OCI-LY7 (cell line): ENCODE measurements around the gene TSPAN17. TPM values are rescaled to one million over a fixed set of nuclear protein-coding genes. Genes with fewer than 3 reads are reported as not detected.

Experiments
- BruUV-seq: library from RNA; stranded (reverse); fragments of 400-500 nt; replicated peaks from 2 replicates; lab custom pipeline; 2021; lab: Mats Ljungman, UMichigan
- CTCF ChIA-PET: fragments of 300-600 bp; sonication (Branson Sonifier 250); formaldehyde crosslinking; loops from one replicate; lab custom pipeline; 2022; ENCODE audit warnings: antibody characterized with exemption; ENCODE audit not compliant: unreplicated experiment; lab: Charles Lee
- POLR2A ChIA-PET: fragments of 300-600 bp; sonication (Branson Sonifier 250); formaldehyde crosslinking; loops from one replicate; lab custom pipeline; 2022; ENCODE audit warnings: antibody characterized with exemption; lab: Charles Lee
- DNase-seq: peaks from one replicate; pipeline ENCODE4 v3.0.0-alpha.2; 2015; ENCODE audit warnings: low spot score
- H2AFZ ChIP-seq: fragments of 200-600 bp; sonication (generic), shearing (Covaris generic); 2 replicates; pipeline ENCODE4 v1.6.1; 2014; ENCODE audit warnings: mild to moderate bottlenecking, antibody characterized with exemption, low read length, moderate library complexity
- H3K27ac ChIP-seq: fragments of 200-600 bp; sonication (generic); 2 replicates; pipeline ENCODE4 v1.5.1; 2014; ENCODE audit warnings: mixed run types, low read depth, mild to moderate bottlenecking, moderate library complexity, low read length, inconsistent platforms; ENCODE audit not compliant: poor library complexity, severe bottlenecking
- H3K36me3 ChIP-seq: fragments of 200-600 bp; sonication (generic); 2 replicates; pipeline ENCODE4 v1.6.1; 2014; ENCODE audit warnings: mild to moderate bottlenecking, antibody characterized with exemption, low read length, moderate library complexity, mixed read lengths; ENCODE audit not compliant: insufficient read depth
- H3K4me1 ChIP-seq: fragments of 200-600 bp; sonication (generic); 2 replicates; pipeline ENCODE4 v1.5.1; 2014; ENCODE audit warnings: mild to moderate bottlenecking, low read length; ENCODE audit not compliant: insufficient read depth, poor library complexity, severe bottlenecking
- H3K4me2 ChIP-seq: fragments of 200-600 bp; sonication (generic); 2 replicates; pipeline ENCODE4 v1.6.1; 2014; ENCODE audit warnings: mild to moderate bottlenecking, low read length
- H3K4me3 ChIP-seq: fragments of 200-600 bp; sonication (generic); 2 replicates; pipeline ENCODE4 v1.5.1; 2014; ENCODE audit warnings: mild to moderate bottlenecking, low read depth, low read length; ENCODE audit not compliant: poor library complexity, severe bottlenecking
- H3K79me2 ChIP-seq: fragments of 200-600 bp; sonication (generic); 2 replicates; pipeline ENCODE4 v1.6.1; 2016; ENCODE audit warnings: low read depth, mild to moderate bottlenecking, low read length, moderate library complexity, mixed read lengths; ENCODE audit not compliant: insufficient read depth
- H3K9me2 ChIP-seq: fragments of 200-600 bp; sonication (generic); 2 replicates; pipeline ENCODE4 v1.6.1; 2016; ENCODE audit warnings: mild to moderate bottlenecking, low read length, mixed read lengths; ENCODE audit not compliant: insufficient read depth
- H3K9me3 ChIP-seq: fragments of 200-600 bp; sonication (generic); 2 replicates; pipeline ENCODE4 v1.6.1; 2014; ENCODE audit warnings: mild to moderate bottlenecking, mixed run types, low read length, mixed read lengths
- H4K20me1 ChIP-seq: fragments of 200-600 bp; sonication (generic); 2 replicates; pipeline ENCODE4 v1.6.1; 2014; ENCODE audit warnings: mild to moderate bottlenecking, antibody characterized with exemption, low read length, moderate library complexity, mixed read lengths; ENCODE audit not compliant: insufficient read depth
- EZH2phosphoT487 ChIP-seq: fragments of 200-600 bp; sonication (generic); IDR thresholded peaks from 2 replicates; pipeline ENCODE4 v1.6.1; 2018; ENCODE audit warnings: low read depth, borderline replicate concordance, mild to moderate bottlenecking, mixed run types, antibody characterized with exemption, low read length, moderate library complexity, mixed read lengths
- intact Hi-C: fragments of 100-400 bp; cut with micrococcal nuclease; formaldehyde crosslinking; loops from one replicate; pipeline ENCODE4 v1.10.0; 2022; ENCODE audit not compliant: unreplicated experiment
- total RNA-seq, 2 experiments: library from RNA; depleted of rRNA in 1 of 2; stranded (reverse); fragments of >200 nt in 1 of 2; shearing (Covaris generic) in 1 of 2; gene quantifications; 2 replicates each; pipeline ENCODE4 v1.2.3, GENCODE V29; 2014 to 2022
- TF ChIP-seq, protein P1 (sequence below): fragments of 200-600 bp; sonication (generic); conservative IDR thresholded peaks from 2 replicates; pipeline ENCODE4 v1.5.1; 2014; ENCODE audit warnings: mild to moderate bottlenecking, antibody characterized with exemption, low read length, moderate library complexity, mixed read lengths

Gene TSPAN17
- total RNA-seq, 2 experiments from 2014 or later: 9.3 to 23.3 TPM

DNA sequence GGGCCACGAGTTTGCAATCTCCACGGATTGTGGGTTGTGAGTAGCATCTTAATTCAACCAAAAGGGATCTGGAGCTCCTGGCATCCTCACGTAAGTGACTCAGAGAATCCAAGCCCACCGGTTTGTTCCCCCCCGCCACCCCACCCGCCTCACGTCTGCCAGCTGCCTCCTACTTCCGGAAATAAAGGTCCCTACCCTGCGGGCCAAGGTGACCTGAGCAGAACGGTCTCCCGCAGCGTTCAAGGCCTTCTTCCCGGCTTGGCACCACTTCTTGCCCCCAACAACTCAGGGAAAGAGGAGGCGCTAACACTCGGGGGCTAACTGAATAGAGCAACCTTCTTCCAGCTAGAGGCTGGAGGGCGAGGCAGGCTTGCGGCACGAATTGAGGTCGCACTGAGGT lies 28.5 kb upstream of the TSPAN17 start:
- no peak for DNase-seq
- TF ChIP-seq, protein P1, sequence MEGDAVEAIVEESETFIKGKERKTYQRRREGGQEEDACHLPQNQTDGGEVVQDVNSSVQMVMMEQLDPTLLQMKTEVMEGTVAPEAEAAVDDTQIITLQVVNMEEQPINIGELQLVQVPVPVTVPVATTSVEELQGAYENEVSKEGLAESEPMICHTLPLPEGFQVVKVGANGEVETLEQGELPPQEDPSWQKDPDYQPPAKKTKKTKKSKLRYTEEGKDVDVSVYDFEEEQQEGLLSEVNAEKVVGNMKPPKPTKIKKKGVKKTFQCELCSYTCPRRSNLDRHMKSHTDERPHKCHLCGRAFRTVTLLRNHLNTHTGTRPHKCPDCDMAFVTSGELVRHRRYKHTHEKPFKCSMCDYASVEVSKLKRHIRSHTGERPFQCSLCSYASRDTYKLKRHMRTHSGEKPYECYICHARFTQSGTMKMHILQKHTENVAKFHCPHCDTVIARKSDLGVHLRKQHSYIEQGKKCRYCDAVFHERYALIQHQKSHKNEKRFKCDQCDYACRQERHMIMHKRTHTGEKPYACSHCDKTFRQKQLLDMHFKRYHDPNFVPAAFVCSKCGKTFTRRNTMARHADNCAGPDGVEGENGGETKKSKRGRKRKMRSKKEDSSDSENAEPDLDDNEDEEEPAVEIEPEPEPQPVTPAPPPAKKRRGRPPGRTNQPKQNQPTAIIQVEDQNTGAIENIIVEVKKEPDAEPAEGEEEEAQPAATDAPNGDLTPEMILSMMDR: no peak
- TF ChIP-seq EZH2phosphoT487: no peak
- H3K4me1 ChIP-seq: no peaks in the 10 kb centered on the region
- no TSS peak for BruUV-seq
- H3K36me3 ChIP-seq: no peaks in the 10 kb centered on the region
- H3K4me2 ChIP-seq: peak overlapping the region; percentile 35
- H3K9me3 ChIP-seq: no peaks in the 10 kb centered on the region
- no peak overlapping the region for H2AFZ ChIP-seq
- H3K27ac ChIP-seq: no peak overlapping the region
- CTCF ChIA-PET: interaction anchor here (0.6 kb wide), 1 partner anchor 10 kb away, joined by 3 read pairs; no protein-coding TSS in a partner anchor
- no peaks in the 10 kb centered on the region for H4K20me1 ChIP-seq
- no peak overlapping the region for H3K4me3 ChIP-seq
- POLR2A ChIA-PET: interaction anchor here (0.6 kb wide), 1 partner anchor 154 kb away, joined by 3 read pairs; no protein-coding TSS in a partner anchor
- H3K9me2 ChIP-seq: no peaks in the 10 kb centered on the region
- H3K79me2 ChIP-seq: no peaks in the 10 kb centered on the region
- intact Hi-C loops: loop anchor here (1.0 kb wide), 1 partner anchor 44 kb away; no protein-coding TSS in a partner anchor

DNA sequence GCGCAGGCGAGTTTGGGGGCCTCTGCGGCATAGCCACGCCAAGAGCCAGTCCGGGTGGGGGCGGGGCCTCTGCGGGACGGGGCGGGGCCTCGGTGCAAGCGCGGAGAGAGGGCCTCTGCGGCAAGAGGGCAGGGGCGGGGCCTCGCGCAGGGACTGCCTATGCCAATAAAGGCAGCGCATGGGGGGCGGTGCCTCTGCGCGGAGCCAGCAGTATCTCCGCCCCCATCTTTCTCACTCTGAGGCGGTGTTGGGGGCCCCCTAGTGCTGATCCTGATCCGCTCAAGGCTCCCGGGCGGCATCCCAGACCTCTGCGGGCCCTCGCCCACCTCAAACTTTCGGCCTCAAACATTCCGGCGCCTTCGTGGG lies 28.1 kb upstream of the TSPAN17 start:
- CTCF ChIA-PET: interaction anchor here (0.6 kb wide), 1 partner anchor 10 kb away, joined by 3 read pairs; no protein-coding TSS in a partner anchor
- no peaks in the 10 kb centered on the region for H3K4me1 ChIP-seq
- intact Hi-C loops: loop anchor here (1.0 kb wide), 1 partner anchor 45 kb away; no protein-coding TSS in a partner anchor
- H3K9me2 ChIP-seq: no peaks in the 10 kb centered on the region
- peak; percentile 91 for DNase-seq
- peak overlapping the region; percentile 35 for H3K4me2 ChIP-seq
- no peak for TF ChIP-seq EZH2phosphoT487
- TF ChIP-seq, protein P1: peak; percentile 66
- H3K9me3 ChIP-seq: no peaks in the 10 kb centered on the region
- POLR2A ChIA-PET: interaction anchor here (0.6 kb wide), 1 partner anchor 154 kb away, joined by 3 read pairs; no protein-coding TSS in a partner anchor
- no peak overlapping the region for H3K27ac ChIP-seq
- no peaks in the 10 kb centered on the region for H3K79me2 ChIP-seq
- H3K36me3 ChIP-seq: no peaks in the 10 kb centered on the region
- BruUV-seq: no TSS peak
- H2AFZ ChIP-seq: no peak overlapping the region
- H3K4me3 ChIP-seq: no peak overlapping the region
- H4K20me1 ChIP-seq: no peaks in the 10 kb centered on the region

DNA sequence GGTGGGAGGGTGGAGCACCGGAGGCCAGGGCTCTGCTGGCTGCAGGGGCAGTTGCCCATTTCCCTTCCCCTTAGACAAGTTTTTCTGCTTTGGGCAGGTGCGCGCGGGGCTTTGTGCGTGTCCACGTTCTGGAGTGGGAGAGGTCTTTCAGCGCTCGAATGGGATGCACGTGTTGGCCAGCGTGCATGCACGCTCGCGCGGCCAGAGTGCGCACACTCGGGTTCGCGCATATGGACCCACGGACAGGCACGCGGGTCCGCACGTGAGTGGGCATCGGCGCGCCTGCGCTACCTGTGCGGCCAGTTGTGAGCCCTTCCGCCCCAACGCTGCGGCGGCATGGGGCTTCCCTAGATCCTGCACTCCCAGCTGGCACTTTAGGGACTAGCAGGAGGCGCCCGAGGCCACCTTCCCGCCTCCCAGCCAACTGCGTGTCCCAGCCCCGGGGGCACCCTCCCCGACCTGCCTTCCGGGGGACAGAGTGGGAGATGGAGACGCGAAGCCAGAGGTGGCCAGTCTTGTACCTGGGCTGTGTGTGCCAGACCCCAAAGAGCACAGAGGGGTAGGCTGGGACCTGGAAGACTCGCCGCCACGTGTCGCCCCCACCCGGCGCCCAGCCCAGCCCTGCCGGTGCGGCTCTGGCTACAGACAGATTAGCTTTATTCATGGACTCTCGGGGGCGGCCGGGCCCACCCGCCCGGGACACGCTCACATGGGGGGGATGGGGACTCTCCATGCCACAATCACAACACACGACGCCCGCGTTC lies 27.5 kb upstream of the TSPAN17 start:
- Histone ChIP-seq H3K4me3 (no peak overlapping the region), H2AFZ (no peak overlapping the region), H3K36me3 (no peaks in the 10 kb centered on the region), H3K79me2 (no peaks in the 10 kb centered on the region), H3K27ac (no peak overlapping the region), H3K9me2 (no peaks in the 10 kb centered on the region), H3K4me1 (no peaks in the 10 kb centered on the region), H4K20me1 (no peaks in the 10 kb centered on the region), H3K4me2 (peak overlapping the region; percentile 33; the same call in 1 of the 2 replicates), H3K9me3 (no peaks in the 10 kb centered on the region)
- BruUV-seq: no TSS peak
- ChIA-PET CTCF (no interaction called here), POLR2A (no interaction called here)
- DNase-seq: no peak
- TF ChIP-seq, protein P1: 0 out of 2 replicates have a peak, but pooled peaks have one; percentile 2
- TF ChIP-seq EZH2phosphoT487: no peak
- intact Hi-C loops: loop anchor here (1.0 kb wide), 1 partner anchor 45 kb away; no protein-coding TSS in a partner anchor
